ENCODE data around the gene EPHB3. TPM values are rescaled to one million over a fixed set of nuclear protein-coding genes. Genes with fewer than 3 reads are reported as not detected.
A peak's percentile ranks its signal among the peaks of the same experiment; 100 is the strongest.

Gene EPHB3
- total and polyA plus RNA-seq, 4 donors = 0.50 to 9.0 (median 3.4) TPM

DNA sequence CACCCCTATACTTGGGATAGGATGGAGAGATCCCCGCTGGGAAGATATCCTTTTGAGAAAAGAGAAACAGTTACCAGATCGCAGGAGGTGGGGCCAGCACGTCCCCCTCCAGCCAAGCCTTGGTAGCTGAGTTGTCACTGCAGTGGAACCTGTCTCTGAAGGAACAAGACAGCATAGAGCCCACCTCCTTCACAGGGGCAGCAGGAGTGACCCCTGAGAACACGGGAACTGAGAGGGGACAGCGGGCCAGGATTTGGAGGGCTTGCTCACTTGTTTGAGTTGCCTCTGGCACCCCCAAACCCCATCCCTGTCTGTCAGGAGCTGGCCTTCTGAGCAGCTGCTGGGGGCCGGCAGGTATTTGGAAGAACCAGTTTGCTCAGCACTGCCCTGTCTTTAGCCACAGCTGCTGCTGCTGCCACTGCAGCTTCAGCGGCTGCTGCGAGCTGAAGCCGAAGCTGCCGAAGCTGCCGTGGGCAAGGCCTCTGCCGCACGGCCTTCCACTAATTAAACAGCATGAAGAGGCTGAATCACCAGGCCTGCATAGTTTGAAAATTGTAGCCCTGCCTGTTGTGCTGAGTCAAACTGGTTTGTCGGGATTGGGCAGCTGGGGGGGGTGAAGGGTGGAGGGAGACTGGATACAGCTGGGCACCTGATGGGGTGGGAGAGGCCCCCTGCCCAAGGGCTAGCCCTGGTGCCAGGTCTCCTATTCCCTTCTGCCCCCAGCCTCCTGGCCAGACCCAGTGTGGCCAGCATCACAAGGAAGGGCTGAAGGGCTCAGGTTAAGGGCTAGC lies 4.0 kb downstream of the EPHB3 start:
- intact Hi-C loops (cut with DNase I) = no loop called here
- no peak for ATAC-seq (ENCODE audit: low FRiP score)
- no peaks in the 10 kb centered on the region for H3K27me3 ChIP-seq (ENCODE audit: control insufficient read depth in 1 of 2, insufficient read depth in 2 of 2, low read length in 1 of 2)
- DNase-seq = peak; percentile 51 to 76
- no peak overlapping the region for H3K27ac ChIP-seq (ENCODE audit: low read depth in 1 of 2, low read length in 2 of 2)
- WGBS, 2 donors = 39 to 62% methylated on average over 14 of the region's 14 CpGs
- H3K9me3 ChIP-seq (ENCODE audit: control insufficient read depth, low read length) = no peaks in the 10 kb centered on the region
- H3K4me1 ChIP-seq (ENCODE audit: control insufficient read depth in 1 of 2, insufficient read depth in 2 of 2, low read length in 2 of 2) = no peaks in the 10 kb centered on the region
- no peaks in the 10 kb centered on the region for H3K36me3 ChIP-seq (ENCODE audit: control insufficient read depth in 1 of 2, insufficient read depth in 2 of 2, low read length in 1 of 2)
- H3K4me3 ChIP-seq (ENCODE audit: low read length in 2 of 2) = no peak overlapping the region

DNA sequence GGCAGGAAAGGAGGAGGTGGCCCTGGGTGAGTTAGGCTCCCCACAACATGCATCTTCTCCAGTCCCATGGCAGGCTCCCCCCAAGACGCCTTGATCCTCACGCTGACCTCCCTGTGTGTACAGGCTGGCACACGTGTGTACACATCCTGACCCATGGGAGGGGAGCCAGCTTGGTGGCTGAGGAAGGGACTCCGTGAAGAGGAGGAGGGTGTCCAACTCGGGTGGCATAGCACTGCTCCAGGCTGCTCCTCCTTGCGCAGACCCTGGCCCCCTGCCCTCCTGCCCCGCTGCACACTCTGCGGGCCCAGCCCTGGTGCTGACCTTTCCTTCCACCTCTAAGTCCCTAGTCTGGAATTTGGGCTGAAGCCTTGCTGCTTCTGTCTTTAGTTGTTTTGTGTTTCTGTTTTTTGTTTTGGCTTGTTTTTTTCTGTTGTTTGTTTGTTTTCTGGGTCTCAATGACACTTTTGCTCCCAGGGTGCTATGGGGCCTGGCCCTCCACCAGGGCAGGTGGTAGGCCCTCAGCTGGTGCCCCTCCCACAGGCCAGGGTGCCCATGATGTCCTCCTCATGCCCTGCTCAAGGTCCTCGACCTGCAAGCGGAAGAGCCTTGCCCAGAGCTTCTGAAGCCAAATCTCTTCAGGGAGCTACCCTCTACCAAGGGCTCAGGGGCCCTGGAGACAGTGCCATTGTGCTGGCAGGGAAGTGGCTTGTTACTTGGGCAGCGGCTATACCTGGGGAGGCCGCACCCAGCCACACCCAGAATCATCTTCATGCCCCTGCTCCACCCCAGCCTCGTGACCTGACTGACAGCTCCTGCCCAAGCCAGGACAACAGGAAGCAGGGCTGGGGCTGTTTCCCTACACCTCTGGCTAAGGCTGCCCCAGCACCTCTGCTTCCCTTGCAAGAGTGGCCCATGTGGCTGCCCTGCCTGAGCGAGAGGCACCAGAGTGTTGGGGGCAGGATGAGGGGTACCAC lies 5.1 kb downstream of the EPHB3 start:
- 79 to 84% methylated on average over 14 of the region's 14 CpGs for WGBS, 2 donors
- no peaks in the 10 kb centered on the region for H3K27me3 ChIP-seq (ENCODE audit: control insufficient read depth in 1 of 2, insufficient read depth in 2 of 2, low read length in 1 of 2)
- intact Hi-C loops (cut with DNase I) = no loop called here
- no peak for ATAC-seq (ENCODE audit: low FRiP score)
- no peaks in the 10 kb centered on the region for H3K36me3 ChIP-seq (ENCODE audit: control insufficient read depth in 1 of 2, insufficient read depth in 2 of 2, low read length in 1 of 2)
- peak; percentile 41 to 61 for DNase-seq
- H3K4me1 ChIP-seq (ENCODE audit: control insufficient read depth in 1 of 2, insufficient read depth in 2 of 2, low read length in 2 of 2) = no peaks in the 10 kb centered on the region
- no peaks in the 10 kb centered on the region for H3K9me3 ChIP-seq (ENCODE audit: control insufficient read depth, low read length)
- H3K27ac ChIP-seq (ENCODE audit: low read depth in 1 of 2, low read length in 2 of 2) = no peak overlapping the region
- no peak overlapping the region for H3K4me3 ChIP-seq (ENCODE audit: low read length in 2 of 2)

DNA sequence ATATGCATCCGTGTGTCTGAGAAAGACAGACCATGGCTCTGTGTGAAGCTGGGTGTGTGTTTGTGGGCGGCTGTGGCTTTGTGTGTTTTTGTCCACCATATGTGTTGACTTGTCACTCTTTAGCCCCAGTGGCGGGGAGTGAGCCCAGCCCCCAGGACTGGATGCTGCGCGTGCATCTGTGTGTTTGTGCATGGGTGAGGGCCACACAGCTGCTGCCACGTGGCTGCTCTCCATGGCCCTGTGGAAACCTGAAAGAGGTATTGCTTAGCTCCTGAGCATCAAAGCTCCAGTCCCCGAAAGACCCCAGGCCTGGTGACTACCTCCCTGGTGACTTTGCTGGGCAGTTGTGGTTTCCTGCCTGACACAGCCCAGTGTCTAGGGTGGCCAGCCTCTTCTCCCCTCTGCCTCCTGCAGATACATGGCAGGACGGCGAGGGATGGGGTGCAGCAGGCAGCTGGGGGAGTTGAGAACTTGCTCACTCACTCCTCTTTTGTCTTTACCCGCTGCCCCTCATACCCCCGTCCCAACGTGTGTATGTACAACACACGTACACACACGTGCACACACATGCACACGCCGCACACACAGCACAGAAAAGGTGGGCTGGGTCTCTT lies 6.5 kb downstream of the EPHB3 start:
- H3K4me3 ChIP-seq (ENCODE audit: low read length in 2 of 2) = no peak overlapping the region
- no peaks in the 10 kb centered on the region for H3K36me3 ChIP-seq (ENCODE audit: control insufficient read depth in 1 of 2, insufficient read depth in 2 of 2, low read length in 1 of 2)
- DNase-seq (peak in 1 of 2 donors; percentile 45), ATAC-seq (ENCODE audit: low FRiP score) (no peak)
- H3K27me3 ChIP-seq (ENCODE audit: control insufficient read depth in 1 of 2, insufficient read depth in 2 of 2, low read length in 1 of 2) = no peaks in the 10 kb centered on the region
- H3K4me1 ChIP-seq (ENCODE audit: control insufficient read depth in 1 of 2, insufficient read depth in 2 of 2, low read length in 2 of 2) = no peaks in the 10 kb centered on the region
- 50 to 59% methylated on average over 16 of the region's 16 CpGs for WGBS, 2 donors
- H3K9me3 ChIP-seq (ENCODE audit: control insufficient read depth, low read length) = no peaks in the 10 kb centered on the region
- intact Hi-C loops (cut with DNase I) = no loop called here
- no peak overlapping the region for H3K27ac ChIP-seq (ENCODE audit: low read depth in 1 of 2, low read length in 2 of 2)

DNA sequence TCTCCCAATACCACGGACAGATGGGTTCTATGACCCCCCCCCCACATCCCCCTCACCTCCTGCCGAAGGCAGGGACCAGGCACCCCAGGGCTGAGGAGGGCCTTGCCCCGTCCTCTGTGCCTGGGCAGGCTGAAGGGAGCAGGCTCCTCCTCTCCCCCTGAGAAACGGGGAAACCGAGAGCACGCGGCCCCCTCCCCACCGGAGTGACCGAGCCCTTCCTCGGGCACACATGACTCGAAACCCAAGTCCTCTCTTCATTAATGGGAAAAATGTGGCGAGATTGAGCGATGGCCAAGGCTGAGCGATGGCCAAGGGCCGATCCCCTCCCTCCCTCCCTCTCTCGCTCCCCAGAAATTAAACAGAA lies 7.0 kb downstream of the EPHB3 start:
- Histone ChIP-seq H3K27ac (ENCODE audit: low read depth in 1 of 2, low read length in 2 of 2) (no peak overlapping the region), H3K36me3 (ENCODE audit: control insufficient read depth in 1 of 2, insufficient read depth in 2 of 2, low read length in 1 of 2) (no peaks in the 10 kb centered on the region), H3K9me3 (ENCODE audit: control insufficient read depth, low read length) (no peaks in the 10 kb centered on the region), H3K4me3 (ENCODE audit: low read length in 2 of 2) (peak overlapping the region; percentile 1 to 10), H3K27me3 (ENCODE audit: control insufficient read depth in 1 of 2, insufficient read depth in 2 of 2, low read length in 1 of 2) (no peaks in the 10 kb centered on the region), H3K4me1 (ENCODE audit: control insufficient read depth in 1 of 2, insufficient read depth in 2 of 2, low read length in 2 of 2) (no peaks in the 10 kb centered on the region)
- peak; percentile 27 for ATAC-seq (ENCODE audit: low FRiP score)
- WGBS, 2 donors = 1 to 2% methylated on average over 13 to 16 of the region's 16 CpGs
- intact Hi-C loops (cut with DNase I) = no loop called here
- no peak for DNase-seq

DNA sequence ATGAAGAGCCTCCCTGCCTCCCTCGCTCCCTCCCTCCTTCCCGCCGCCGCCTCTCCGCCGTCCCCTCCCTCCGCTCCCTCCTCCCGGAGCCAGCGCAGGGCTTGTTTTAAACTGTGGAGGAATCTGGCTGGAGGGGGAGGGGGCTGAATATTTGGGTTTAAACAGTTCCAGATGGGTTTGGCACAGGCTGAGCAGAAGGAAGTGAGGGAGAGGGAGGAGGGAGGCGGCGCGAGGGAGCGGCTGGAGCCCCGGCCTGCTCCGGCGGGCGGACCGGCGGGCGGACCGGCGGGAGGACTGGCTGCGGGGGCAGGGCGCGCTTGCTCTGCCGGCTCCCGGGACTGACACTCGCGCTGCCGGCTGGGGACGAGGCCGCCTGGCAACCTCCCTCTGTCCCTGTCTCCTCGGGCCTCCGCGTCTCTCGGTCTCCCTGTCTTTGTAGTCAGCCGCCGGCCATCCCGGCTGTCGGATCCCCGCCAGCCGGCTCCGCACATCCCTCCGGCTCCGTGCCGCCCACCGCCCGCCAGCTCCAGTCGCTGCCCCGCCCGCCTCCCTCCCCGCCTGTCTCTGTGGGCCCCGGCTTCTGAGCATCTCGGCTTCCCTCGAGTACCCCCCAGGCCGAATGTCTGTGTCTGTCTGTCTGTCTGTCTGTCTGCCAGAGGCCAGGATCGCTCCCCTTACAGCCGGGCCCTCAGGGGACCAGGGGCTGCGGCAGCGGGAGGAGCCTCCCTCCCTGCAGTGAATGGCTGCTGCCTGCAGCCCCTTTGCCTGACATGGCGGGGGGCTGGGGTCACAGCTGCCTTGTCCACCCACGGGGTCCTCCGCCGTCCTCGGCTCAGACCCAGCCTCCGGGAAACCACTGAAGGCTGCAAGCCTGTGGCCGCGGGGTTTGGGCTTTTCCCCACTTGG lies 7.6 kb downstream of the EPHB3 start:
- peak; percentile 87 for ATAC-seq (ENCODE audit: low FRiP score)
- H3K4me3 ChIP-seq (ENCODE audit: low read length in 2 of 2) = peak overlapping the region; percentile 1 to 10
- no peaks in the 10 kb centered on the region for H3K36me3 ChIP-seq (ENCODE audit: control insufficient read depth in 1 of 2, insufficient read depth in 2 of 2, low read length in 1 of 2)
- intact Hi-C loops (cut with DNase I) = no loop called here
- H3K9me3 ChIP-seq (ENCODE audit: control insufficient read depth, low read length) = no peaks in the 10 kb centered on the region
- H3K4me1 ChIP-seq (ENCODE audit: control insufficient read depth in 1 of 2, insufficient read depth in 2 of 2, low read length in 2 of 2) = no peaks in the 10 kb centered on the region
- WGBS, 2 donors = 1 to 3% methylated on average over 28 to 68 of the region's 68 CpGs
- no peaks in the 10 kb centered on the region for H3K27me3 ChIP-seq (ENCODE audit: control insufficient read depth in 1 of 2, insufficient read depth in 2 of 2, low read length in 1 of 2)
- DNase-seq = peak; percentile 90 to 92
- H3K27ac ChIP-seq (ENCODE audit: low read depth in 1 of 2, low read length in 2 of 2) = no peak overlapping the region

DNA sequence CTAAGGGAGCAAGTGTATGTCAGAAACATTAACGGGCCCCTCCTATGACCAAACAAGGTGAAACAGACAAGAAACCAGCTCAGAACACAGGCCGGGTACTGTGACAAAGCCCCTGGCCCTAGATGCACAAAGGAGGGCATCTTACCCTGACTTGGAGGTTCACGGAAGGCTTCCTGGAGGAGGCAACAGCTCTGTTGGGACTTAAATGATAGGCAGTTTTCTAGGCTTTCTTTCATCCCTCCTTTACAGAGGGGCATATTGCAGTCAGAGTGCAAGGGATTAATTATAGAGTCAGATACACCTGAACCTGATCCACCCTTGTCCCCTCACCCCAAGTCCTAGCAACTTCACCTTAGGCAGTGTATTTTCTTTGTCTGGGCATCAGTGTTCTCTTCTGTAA lies 8.4 kb downstream of the EPHB3 start:
- Histone ChIP-seq H3K4me3 (ENCODE audit: low read length in 2 of 2) (no peak overlapping the region), H3K4me1 (ENCODE audit: control insufficient read depth in 1 of 2, insufficient read depth in 2 of 2, low read length in 2 of 2) (no peaks in the 10 kb centered on the region), H3K27ac (ENCODE audit: low read depth in 1 of 2, low read length in 2 of 2) (no peak overlapping the region), H3K27me3 (ENCODE audit: control insufficient read depth in 1 of 2, insufficient read depth in 2 of 2, low read length in 1 of 2) (no peaks in the 10 kb centered on the region), H3K36me3 (ENCODE audit: control insufficient read depth in 1 of 2, insufficient read depth in 2 of 2, low read length in 1 of 2) (no peaks in the 10 kb centered on the region), H3K9me3 (ENCODE audit: control insufficient read depth, low read length) (no peaks in the 10 kb centered on the region)
- ATAC-seq (ENCODE audit: low FRiP score) (no peak), DNase-seq (no peak)
- WGBS, 2 donors = 42 to 62% methylated on average over 3 of the region's 3 CpGs
- intact Hi-C loops (cut with DNase I) = no loop called here

DNA sequence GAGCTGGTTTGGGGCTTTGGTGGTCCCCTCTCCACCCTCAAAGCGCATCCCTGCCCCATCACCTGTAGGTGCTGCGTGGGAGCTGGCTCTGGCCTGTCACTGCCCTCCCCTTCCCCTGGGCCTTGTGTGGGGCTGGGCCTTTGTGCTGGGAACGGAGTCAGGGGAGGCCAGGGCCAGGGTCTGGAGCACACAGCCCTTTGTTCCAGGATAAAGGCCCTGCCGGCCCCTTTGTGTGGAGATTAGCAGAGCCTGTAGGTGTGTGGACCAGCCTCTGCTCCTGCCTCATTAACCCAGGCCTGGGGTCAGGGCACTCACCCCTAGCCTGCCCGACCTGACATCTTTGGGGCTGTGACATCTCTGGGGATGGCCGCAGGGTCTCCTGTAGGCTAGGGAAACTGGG lies 8.9 kb downstream of the EPHB3 start:
- Histone ChIP-seq H3K9me3 (ENCODE audit: control insufficient read depth, low read length) (no peaks in the 10 kb centered on the region), H3K36me3 (ENCODE audit: control insufficient read depth in 1 of 2, insufficient read depth in 2 of 2, low read length in 1 of 2) (no peaks in the 10 kb centered on the region), H3K27me3 (ENCODE audit: control insufficient read depth in 1 of 2, insufficient read depth in 2 of 2, low read length in 1 of 2) (no peaks in the 10 kb centered on the region), H3K4me3 (ENCODE audit: low read length in 2 of 2) (no peak overlapping the region), H3K27ac (ENCODE audit: low read depth in 1 of 2, low read length in 2 of 2) (no peak overlapping the region), H3K4me1 (ENCODE audit: control insufficient read depth in 1 of 2, insufficient read depth in 2 of 2, low read length in 2 of 2) (no peaks in the 10 kb centered on the region)
- ATAC-seq (ENCODE audit: low FRiP score) (no peak), DNase-seq (no peak)
- intact Hi-C loops (cut with DNase I) = no loop called here
- 93 to 97% methylated on average over 6 of the region's 6 CpGs for WGBS, 2 donors
